Neuronal stem cell (in vitro differentiated cells): ENCODE data around the gene SCAP.
"Not testable (repeated sequence)": the region's sequence is repeated elsewhere in the genome, so short reads cannot be mapped to it uniquely, and the experiment has no call there.

ENCODE experiments used
- DNase-seq: peaks from one replicate; pipeline ENCODE4 v3.0.0-alpha.2; 2013; ENCODE audit warnings: low spot score
- H2AFZ ChIP-seq: one replicate; pipeline ENCODE4 v1.6.1; 2013; ENCODE audit warnings: mild to moderate bottlenecking, low read length, inconsistent platforms
- H2AK5ac ChIP-seq: 2 replicates; pipeline ENCODE4 v1.6.1; 2013; ENCODE audit warnings: low read depth, mild to moderate bottlenecking, inconsistent platforms, low read length, moderate library complexity, mixed read lengths
- H2BK120ac ChIP-seq: 2 replicates; pipeline ENCODE4 v1.6.1; 2013; ENCODE audit warnings: low read depth, mild to moderate bottlenecking, inconsistent platforms, low read length, moderate library complexity, mixed read lengths
- H2BK12ac ChIP-seq: one replicate; pipeline ENCODE4 v1.6.1; 2013; ENCODE audit warnings: low read length, inconsistent platforms
- H2BK15ac ChIP-seq: 2 replicates; pipeline ENCODE4 v1.6.1; 2013; ENCODE audit warnings: mild to moderate bottlenecking, low read length, inconsistent platforms, mixed read lengths
- H2BK5ac ChIP-seq: one replicate; pipeline ENCODE4 v1.6.1; 2013; ENCODE audit warnings: inconsistent platforms, mild to moderate bottlenecking, low read length, moderate library complexity
- H3K14ac ChIP-seq: one replicate; pipeline ENCODE4 v1.6.1; 2013; ENCODE audit warnings: low read length, inconsistent platforms
- H3K18ac ChIP-seq: 2 replicates; pipeline ENCODE4 v1.6.1; 2013; ENCODE audit warnings: low read length, inconsistent platforms
- H3K23ac ChIP-seq: 2 replicates; pipeline ENCODE4 v1.6.1; 2013; ENCODE audit warnings: low read depth, mild to moderate bottlenecking, mixed read lengths, low read length, inconsistent platforms; ENCODE audit not compliant: poor library complexity
- H3K27ac ChIP-seq: replicated peaks from 3 replicates; pipeline ENCODE4 v1.5.1; 2013; ENCODE audit warnings: low read length, inconsistent platforms
- H3K27me3 ChIP-seq, 3 experiments: 2 replicates each; pipeline ENCODE4 v1.6.1; 2013; ENCODE audit warnings: low read length in 3 of 3, mild to moderate bottlenecking in 2 of 3, inconsistent platforms in 1 of 3, low read depth in 1 of 3, mixed read lengths in 1 of 3, moderate library complexity in 1 of 3; ENCODE audit not compliant: control insufficient read depth in 3 of 3, insufficient read depth in 3 of 3
- H3K36me3 ChIP-seq, 2 donors: replicated peaks in 1 of 2; 2 replicates each; pipeline ENCODE4 v1.6.1; 2013; ENCODE audit warnings: low read length in 2 of 2; ENCODE audit not compliant: control insufficient read depth in 2 of 2, insufficient read depth in 2 of 2
- H3K4ac ChIP-seq: 2 replicates; pipeline ENCODE4 v1.6.1; 2013; ENCODE audit warnings: inconsistent platforms, mild to moderate bottlenecking, low read length, moderate library complexity
- H3K4me1 ChIP-seq, 2 donors: 1 replicate in 1 of 2; 2 replicates in 1 of 2; pipeline ENCODE4 v1.6.1; 2013; ENCODE audit warnings: low read length in 2 of 2, low read depth in 1 of 2; ENCODE audit not compliant: control insufficient read depth in 2 of 2, insufficient read depth in 1 of 2
- H3K4me2 ChIP-seq: one replicate; pipeline ENCODE4 v1.6.1; 2013; ENCODE audit warnings: mild to moderate bottlenecking, low read length, inconsistent platforms; ENCODE audit not compliant: insufficient read depth, poor library complexity, severe bottlenecking
- H3K4me3 ChIP-seq, 2 donors: 2 replicates each; pipeline ENCODE4 v1.5.1; 2013; ENCODE audit warnings: low read length in 2 of 2, mild to moderate bottlenecking in 2 of 2, inconsistent platforms in 1 of 2, moderate library complexity in 1 of 2
- H3K79me1 ChIP-seq: one replicate; pipeline ENCODE4 v1.6.1; 2013; ENCODE audit warnings: low read depth, mild to moderate bottlenecking, inconsistent platforms, low read length, moderate library complexity
- H3K9ac ChIP-seq: one replicate; pipeline ENCODE4 v1.6.1; 2013; ENCODE audit warnings: mild to moderate bottlenecking, low read depth, low read length, inconsistent platforms; ENCODE audit not compliant: poor library complexity
- H3K9me3 ChIP-seq, 2 donors: replicated peaks in 1 of 2; 2 replicates each; pipeline versions ENCODE3 to v1.6.1; 2013; ENCODE audit warnings: low read length in 2 of 2, mild to moderate bottlenecking in 2 of 2, inconsistent platforms in 1 of 2, low read depth in 1 of 2, mixed read lengths in 1 of 2, moderate library complexity in 1 of 2; ENCODE audit not compliant: control insufficient read depth in 2 of 2, insufficient read depth in 1 of 2
- H4K8ac ChIP-seq: one replicate; pipeline ENCODE4 v1.6.1; 2013; ENCODE audit warnings: low read depth, mild to moderate bottlenecking, inconsistent platforms, low read length, moderate library complexity
- H4K91ac ChIP-seq: one replicate; pipeline ENCODE4 v1.6.1; 2013; ENCODE audit warnings: low read length, low read depth, mild to moderate bottlenecking, inconsistent platforms; ENCODE audit not compliant: poor library complexity
- WGBS, 2 donors: extraction: QIAGEN DNeasy Blood & Tissue Kit; methylation state at CpG; one replicate each; pipeline ENCODE4 v1.1.7; 2013; ENCODE audit warnings: missing lambda C conversion rate in 2 of 2, mixed read lengths in 1 of 2; ENCODE audit not compliant: insufficient read length in 2 of 2, insufficient replicate concordance in 1 of 2; ENCODE audit errors: extremely low coverage in 2 of 2; 5-methylcytosine and 5-hydroxymethylcytosine counted together

The SCAP gene

GRCh38 chr3:47473391-47473790, 2.4 kb downstream of the SCAP start:
- WGBS, 2 donors: no CpG with 5 or more reads among the region's 3 CpGs
- H4K91ac ChIP-seq: no peak overlapping the region
- no peak overlapping the region for H4K8ac ChIP-seq
- H2AK5ac ChIP-seq: no peak overlapping the region
- no peak overlapping the region for H3K4me2 ChIP-seq
- H3K14ac ChIP-seq: no peak overlapping the region
- H3K18ac ChIP-seq: no peak overlapping the region
- H2BK15ac ChIP-seq: no peak overlapping the region
- no peak overlapping the region for H3K27ac ChIP-seq
- no peak overlapping the region for H3K9ac ChIP-seq
- DNase-seq: no peak
- peaks cover 10% of the 10 kb centered on the region for H3K79me1 ChIP-seq
- H3K4ac ChIP-seq: no peak overlapping the region
- no peak overlapping the region for H2BK12ac ChIP-seq
- H3K9me3 ChIP-seq: peaks cover 0 to 7% of the 10 kb centered on the region in 2 donors
- H3K4me3 ChIP-seq: no peak overlapping the region
- no peak overlapping the region for H2BK5ac ChIP-seq
- H2AFZ ChIP-seq: no peak overlapping the region
- no peak overlapping the region for H2BK120ac ChIP-seq
- no peak overlapping the region for H3K23ac ChIP-seq
- H3K27me3 ChIP-seq: no peaks in the 10 kb centered on the region
- peaks cover 2 to 3% of the 10 kb centered on the region in 2 donors for H3K4me1 ChIP-seq
- H3K36me3 ChIP-seq: peaks cover 0 to 4% of the 10 kb centered on the region in 2 donors

- Histone ChIP-seq H2AK5ac (no peak overlapping the region), H3K27ac (no peak overlapping the region), H3K4me1 (no peaks in the 10 kb centered on the region), H2BK12ac (no peak overlapping the region), H3K4me3 (no peak overlapping the region), H2BK5ac (no peak overlapping the region), H3K18ac (no peak overlapping the region), H4K8ac (no peak overlapping the region), H3K4ac (no peak overlapping the region), H4K91ac (no peak overlapping the region), H2AFZ (no peak overlapping the region), H3K79me1 (peaks cover 10% of the 10 kb centered on the region), H2BK120ac (no peak overlapping the region), H3K27me3 (no peaks in the 10 kb centered on the region), H3K9me3 (peaks cover 0 to 24% of the 10 kb centered on the region in 2 donors), H3K9ac (no peak overlapping the region), H3K36me3 (peaks cover 0 to 18% of the 10 kb centered on the region in 2 donors), H3K23ac (no peak overlapping the region), H2BK15ac (no peak overlapping the region), H3K14ac (no peak overlapping the region), H3K4me2 (no peak overlapping the region)
- no peak for DNase-seq
- no CpG with 5 or more reads among the region's 3 CpGs for WGBS, 2 donors
These were observed 6.1 kb downstream of the SCAP start for GRCh38 chr3:47469616-47470015.

DNA sequence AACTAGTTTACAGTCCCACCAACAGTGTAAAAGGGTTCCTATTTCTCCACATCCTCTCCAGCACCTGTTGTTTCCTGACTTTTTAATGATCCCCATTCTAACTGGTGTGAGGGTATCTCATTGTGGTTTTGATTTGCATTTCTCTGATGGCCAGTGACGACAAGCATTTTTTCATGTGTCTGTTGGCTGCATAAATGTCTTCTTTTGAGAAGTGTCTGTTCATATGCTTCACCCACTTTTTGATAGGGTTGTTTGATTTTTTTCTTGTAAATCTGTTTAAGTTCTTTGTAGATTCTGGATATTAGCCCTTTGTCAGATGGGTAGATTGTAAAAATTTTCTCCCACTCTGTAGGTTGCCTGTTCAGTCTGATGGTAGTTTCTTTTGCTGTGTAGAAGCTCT, 7.4 kb downstream of the SCAP start:
- H3K14ac ChIP-seq, DNase-seq, H2BK15ac ChIP-seq, H2BK5ac ChIP-seq, H4K8ac ChIP-seq, H3K23ac ChIP-seq, H3K79me1 ChIP-seq, H3K18ac ChIP-seq, H2BK120ac ChIP-seq, H3K4ac ChIP-seq, H3K4me3 ChIP-seq, H2BK12ac ChIP-seq, H4K91ac ChIP-seq, H3K27me3 ChIP-seq, H2AFZ ChIP-seq, H3K4me1 ChIP-seq, H3K9ac ChIP-seq, H3K27ac ChIP-seq, H2AK5ac ChIP-seq, H3K4me2 ChIP-seq: not testable (repeated sequence)
- peaks cover 0 to 24% of the 10 kb centered on the region in 2 donors for H3K9me3 ChIP-seq
- H3K36me3 ChIP-seq: peaks cover 0 to 17% of the 10 kb centered on the region in 2 donors
- no CpG with 5 or more reads among the region's 1 CpG for WGBS, 2 donors

DNA sequence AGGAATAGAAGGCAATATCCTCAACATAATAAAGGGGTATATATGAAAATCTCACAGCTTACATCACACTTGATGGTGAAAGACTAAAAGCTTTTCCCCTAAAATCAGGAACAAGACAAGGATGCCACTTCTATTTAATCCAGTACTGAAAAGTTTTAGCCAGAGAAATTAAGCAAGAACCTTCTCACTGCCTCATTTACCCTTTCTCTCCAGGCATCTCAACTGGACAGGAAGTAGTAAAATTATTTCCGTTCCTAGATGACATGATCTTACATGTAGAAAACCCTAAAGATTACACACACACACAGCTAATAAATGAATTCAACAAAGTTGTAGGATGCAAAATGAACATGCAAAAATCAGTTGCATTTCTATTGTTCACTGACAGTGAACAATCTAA, 11.2 kb downstream of the SCAP start:
- no peak overlapping the region for H3K23ac ChIP-seq
- no peak overlapping the region for H3K14ac ChIP-seq
- H3K4me3 ChIP-seq: no peak overlapping the region
- H3K9me3 ChIP-seq: peaks cover 2 to 17% of the 10 kb centered on the region in 2 donors
- H2AK5ac ChIP-seq: no peak overlapping the region
- no peak overlapping the region for H2BK5ac ChIP-seq
- H3K4ac ChIP-seq: no peak overlapping the region
- no peak overlapping the region for H3K27ac ChIP-seq
- no peak overlapping the region for H4K8ac ChIP-seq
- peaks cover 0 to 14% of the 10 kb centered on the region in 2 donors for H3K36me3 ChIP-seq
- peaks cover 0 to 1% of the 10 kb centered on the region in 2 donors for H3K4me1 ChIP-seq
- H3K18ac ChIP-seq: no peak overlapping the region
- H2BK15ac ChIP-seq: no peak overlapping the region
- H3K27me3 ChIP-seq: no peaks in the 10 kb centered on the region
- H3K79me1 ChIP-seq: peaks cover 4% of the 10 kb centered on the region
- WGBS, 2 donors: no CpG with 5 or more reads among the region's 1 CpG
- H3K4me2 ChIP-seq: no peak overlapping the region
- DNase-seq: no peak
- no peak overlapping the region for H2AFZ ChIP-seq
- H4K91ac ChIP-seq: no peak overlapping the region
- no peak overlapping the region for H2BK12ac ChIP-seq
- no peak overlapping the region for H2BK120ac ChIP-seq
- no peak overlapping the region for H3K9ac ChIP-seq
